ENCODE measurements around the gene CHCHD3. TPM values are rescaled to one million over a fixed set of nuclear protein-coding genes. Genes with fewer than 3 reads are reported as not detected.

CHCHD3 gene
- polyA plus RNA-seq, 1 donor (not counting 4 experiments of a cell fraction or from before 2014, with no cell fraction given) = 59.2 TPM

DNA sequence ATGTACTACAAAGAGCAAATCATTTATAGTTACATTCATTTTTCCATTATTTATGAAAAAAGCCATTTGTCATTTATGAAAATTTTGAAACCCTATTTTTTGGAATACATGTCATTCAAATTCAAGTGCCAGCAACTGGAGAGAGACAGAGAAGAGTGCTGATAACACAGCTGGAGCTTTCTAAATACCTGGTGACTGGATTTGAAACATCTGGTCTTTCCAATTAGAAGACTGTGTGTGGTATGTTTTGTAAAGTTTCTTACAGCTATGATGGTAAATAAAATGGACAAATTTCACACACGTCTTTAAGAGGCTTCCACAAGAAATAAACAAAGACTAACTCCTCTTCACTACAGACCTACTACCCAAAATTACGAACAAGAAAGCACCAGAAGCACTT, 56.8 kb downstream of the CHCHD3 start:
- H2AFZ ChIP-seq (ENCODE audit: control insufficient read depth, low read length) = no peak overlapping the region
- no peak for TF ChIP-seq CTCF (optimal IDR thresholded peaks at IDR 0.05 in 1 of 3, IDR thresholded peaks at IDR 0.05 in 1 of 3, conservative IDR thresholded peaks at IDR 0.05 in 1 of 3; ENCODE audit: extremely low read depth in 1 of 3, insufficient read depth in 2 of 3, low read length in 3 of 3)
- TF ChIP-seq EZH2 (IDR thresholded peaks at IDR 0.05; ENCODE audit: low read length) = no peak
- no peaks in the 10 kb centered on the region for H3K36me3 ChIP-seq (ENCODE audit: control insufficient read depth in 2 of 2, extremely low read depth in 1 of 2, insufficient read depth in 2 of 2, low read length in 2 of 2)
- H3K4me1 ChIP-seq (ENCODE audit: control insufficient read depth, extremely low read depth, insufficient read depth, low read length) = no peaks in the 10 kb centered on the region
- H3K9me3 ChIP-seq (ENCODE audit: control insufficient read depth, low read depth, low read length) = no peaks in the 10 kb centered on the region
- H3K79me2 ChIP-seq (ENCODE audit: control insufficient read depth, insufficient read depth, low read length) = peaks cover 7% of the 10 kb centered on the region
- H3K4me3 ChIP-seq (ENCODE audit: control insufficient read depth in 2 of 3, extremely low read depth in 1 of 3, insufficient read depth in 2 of 3, low read depth in 1 of 3, low read length in 3 of 3) = no peak overlapping the region
- no peak for DNase-seq (ENCODE audit: low read depth, low spot score)
- no peak overlapping the region for H3K9ac ChIP-seq (ENCODE audit: control insufficient read depth, extremely low read depth, insufficient read depth, low read length)
- dilution Hi-C loops (cut with MboI; ENCODE audit: extremely low pct_ligation_motif_present, low sequenced_read_pairs) = no loop called here
- no peak overlapping the region for H3K27ac ChIP-seq (ENCODE audit: control insufficient read depth, insufficient read depth, low read length)
- FAIRE-seq = no peak
- no peak overlapping the region for H3K4me2 ChIP-seq (ENCODE audit: control insufficient read depth, extremely low read depth, insufficient read depth, low read depth, low read length)
- H4K20me1 ChIP-seq (ENCODE audit: control insufficient read depth, extremely low read depth, insufficient read depth, low read length) = no peaks in the 10 kb centered on the region
- H3K27me3 ChIP-seq (ENCODE audit: control insufficient read depth, extremely low read depth, insufficient read depth, low read length) = no peaks in the 10 kb centered on the region
- no peaks in the 10 kb centered on the region for H3K9me1 ChIP-seq (ENCODE audit: control insufficient read depth, extremely low read depth, insufficient read depth, low read length)

- TF ChIP-seq EZH2 (IDR thresholded peaks at IDR 0.05; ENCODE audit: low read length) = no peak
- TF ChIP-seq CTCF (optimal IDR thresholded peaks at IDR 0.05 in 1 of 3, IDR thresholded peaks at IDR 0.05 in 1 of 3, conservative IDR thresholded peaks at IDR 0.05 in 1 of 3; ENCODE audit: extremely low read depth in 1 of 3, insufficient read depth in 2 of 3, low read length in 3 of 3) = no peak
- no peak overlapping the region for H2AFZ ChIP-seq (ENCODE audit: control insufficient read depth, low read length)
- H4K20me1 ChIP-seq (ENCODE audit: control insufficient read depth, extremely low read depth, insufficient read depth, low read length) = no peaks in the 10 kb centered on the region
- no peak overlapping the region for H3K9ac ChIP-seq (ENCODE audit: control insufficient read depth, extremely low read depth, insufficient read depth, low read length)
- no peaks in the 10 kb centered on the region for H3K27me3 ChIP-seq (ENCODE audit: control insufficient read depth, extremely low read depth, insufficient read depth, low read length)
- no peak overlapping the region for H3K4me3 ChIP-seq (ENCODE audit: control insufficient read depth in 2 of 3, extremely low read depth in 1 of 3, insufficient read depth in 2 of 3, low read depth in 1 of 3, low read length in 3 of 3)
- H3K4me2 ChIP-seq (ENCODE audit: control insufficient read depth, extremely low read depth, insufficient read depth, low read depth, low read length) = no peak overlapping the region
- H3K27ac ChIP-seq (ENCODE audit: control insufficient read depth, insufficient read depth, low read length) = no peak overlapping the region
- dilution Hi-C loops (cut with MboI; ENCODE audit: extremely low pct_ligation_motif_present, low sequenced_read_pairs) = no loop called here
- no peaks in the 10 kb centered on the region for H3K9me3 ChIP-seq (ENCODE audit: control insufficient read depth, low read depth, low read length)
- no peaks in the 10 kb centered on the region for H3K36me3 ChIP-seq (ENCODE audit: control insufficient read depth in 2 of 2, extremely low read depth in 1 of 2, insufficient read depth in 2 of 2, low read length in 2 of 2)
- FAIRE-seq (no peak), DNase-seq (ENCODE audit: low read depth, low spot score) (no peak)
- peaks cover 6% of the 10 kb centered on the region for H3K79me2 ChIP-seq (ENCODE audit: control insufficient read depth, insufficient read depth, low read length)
- H3K9me1 ChIP-seq (ENCODE audit: control insufficient read depth, extremely low read depth, insufficient read depth, low read length) = no peaks in the 10 kb centered on the region
- no peaks in the 10 kb centered on the region for H3K4me1 ChIP-seq (ENCODE audit: control insufficient read depth, extremely low read depth, insufficient read depth, low read length)
Measured at GRCh38 chr7:133024596-133024995, 57.3 kb downstream of the CHCHD3 start.
